Tibial nerve (tissue), 4 donors: Measurements from ENCODE around the gene FRYL. TPM values are rescaled to one million over a fixed set of nuclear protein-coding genes. Genes with fewer than 3 reads are reported as not detected.
"Not testable (repeated sequence)": the region's sequence is repeated elsewhere in the genome, so short reads cannot be mapped to it uniquely, and the experiment has no call there.

Experiments
- DNase-seq, 2 donors: peaks; one replicate each; pipeline ENCODE4 v3.0.0-alpha.2; 2019; ENCODE audit warnings: low spot score in 2 of 2
- H3K27ac ChIP-seq, 4 donors: fragments of 200-600 bp; sonication (generic) in 3 of 4; one replicate each; pipeline ENCODE4 v1.5.1; 2017 to 2019; ENCODE audit warnings: mild to moderate bottlenecking in 1 of 4
- H3K27me3 ChIP-seq, 2 donors: fragments of 200-600 bp; sonication (generic) in 1 of 2; one replicate each; pipeline versions ENCODE4 v1.5.1 to v1.6.0; 2017 to 2019
- H3K36me3 ChIP-seq, 3 donors: fragments of 200-600 bp; sonication (generic); one replicate each; pipeline ENCODE4 v1.5.1; 2018 to 2019
- H3K4me1 ChIP-seq, 4 donors: fragments of 200-600 bp; sonication (generic) in 3 of 4; one replicate each; pipeline ENCODE4 v1.5.1; 2017 to 2019
- H3K4me3 ChIP-seq, 4 donors: fragments of 200-600 bp; sonication (generic) in 3 of 4; one replicate each; pipeline ENCODE4 v1.5.1; 2017 to 2019; ENCODE audit warnings: mild to moderate bottlenecking in 1 of 4, moderate library complexity in 1 of 4
- H3K9me3 ChIP-seq, 4 donors: fragments of 200-600 bp; sonication (generic) in 3 of 4; one replicate each; pipeline ENCODE4 v1.5.1; 2017 to 2019
- CTCF ChIP-seq, 5 experiments: fragments of 200-600 bp in 3 of 5; fragments of 450-650 bp in 2 of 5; sonication (generic) in 3 of 5; IDR thresholded peaks; one replicate each; pipeline ENCODE4 v1.5.1; 2016 to 2019; ENCODE audit warnings: antibody characterized with exemption in 5 of 5, mild to moderate bottlenecking in 3 of 5, moderate library complexity in 2 of 5
- EP300 ChIP-seq, 2 donors: sonication (generic); formaldehyde crosslinking; IDR thresholded peaks; one replicate each; pipeline ENCODE4 v1.6.1; 2017; ENCODE audit warnings: antibody characterized with exemption in 2 of 2, mild to moderate bottlenecking in 1 of 2
- POLR2A ChIP-seq, 2 donors: fragments of 450-650 bp; IDR thresholded peaks; one replicate each; pipeline ENCODE4 v1.6.1; 2017; ENCODE audit warnings: antibody characterized with exemption in 2 of 2, mild to moderate bottlenecking in 2 of 2, moderate library complexity in 2 of 2
- WGBS, 2 donors: methylation state at CpG; one replicate each; pipeline ENCODE4 v1.1.5; 2018; 5-methylcytosine and 5-hydroxymethylcytosine counted together
- total RNA-seq, 4 donors: library from RNA; depleted of rRNA; stranded (reverse); fragments of >200 nt; gene quantifications; one replicate each; pipeline ENCODE4 v1.1.0, GENCODE V29; 2016

Gene FRYL
- total RNA-seq, 4 donors from 2014 or later: 88.3 to 122 (median 99.7) TPM

DNA sequence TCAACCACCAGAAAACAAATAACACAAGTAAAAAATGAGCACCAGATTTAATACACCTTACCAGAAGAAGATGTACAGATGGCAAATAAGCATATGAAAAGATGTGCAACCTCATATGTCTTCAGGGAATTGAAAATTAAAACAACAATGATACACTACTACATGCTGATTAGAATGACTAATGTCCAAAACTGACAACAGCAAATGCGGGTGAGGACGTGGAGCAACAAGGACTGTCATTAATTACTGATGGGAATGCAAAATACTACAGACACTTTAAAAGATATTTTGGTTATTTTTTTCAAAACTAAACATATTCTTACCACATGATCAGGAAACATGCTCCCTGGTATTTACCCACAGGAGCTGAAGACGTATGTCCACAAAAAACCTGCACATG lies 140.3 kb downstream of the FRYL start:
- no peaks in the 10 kb centered on the region for H3K9me3 ChIP-seq
- H3K27ac ChIP-seq: peak overlapping the region in 1 of 4 donors; percentile 37
- WGBS, 2 donors: 69 to 73% methylated on average over 3 of the region's 3 CpGs
- TF ChIP-seq EP300 (IDR thresholded peaks at IDR 0.05): no peak
- TF ChIP-seq CTCF (IDR thresholded peaks at IDR 0.05): no peak
- TF ChIP-seq POLR2A (IDR thresholded peaks at IDR 0.05): no peak
- peaks cover 0 to 55% (median 23%) of the 10 kb centered on the region in 4 donors for H3K4me1 ChIP-seq
- H3K4me3 ChIP-seq: no peak overlapping the region
- no peaks in the 10 kb centered on the region for H3K27me3 ChIP-seq
- no peak for DNase-seq
- no peaks in the 10 kb centered on the region for H3K36me3 ChIP-seq

DNA sequence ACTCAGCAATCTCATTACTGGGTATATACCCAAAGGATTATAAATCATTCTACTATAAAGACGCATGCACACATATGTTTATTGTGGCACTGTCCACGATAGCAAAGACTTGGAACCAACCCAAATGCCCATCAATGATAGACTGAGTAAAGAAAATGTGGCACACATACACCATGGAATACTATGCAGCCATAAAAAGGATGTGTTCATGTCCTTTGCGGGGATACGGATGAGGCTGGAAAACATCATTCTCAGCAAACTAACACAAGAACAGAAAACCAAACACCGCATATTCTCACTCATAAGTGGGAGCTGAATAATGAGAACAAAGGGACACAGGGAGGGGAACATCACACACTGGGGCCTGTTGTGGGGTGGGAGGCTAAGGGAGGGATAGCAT lies 141.5 kb downstream of the FRYL start:
- WGBS, 2 donors: 90 to 91% methylated on average over 5 of the region's 5 CpGs
- H3K27me3 ChIP-seq, H3K36me3 ChIP-seq, H3K27ac ChIP-seq, DNase-seq, H3K9me3 ChIP-seq, H3K4me3 ChIP-seq: not testable (repeated sequence)
- H3K4me1 ChIP-seq: peaks cover 0 to 54% (median 23%) of the 10 kb centered on the region in 4 donors

GRCh38 chr4:48636911-48637310 lies 143.2 kb downstream of the FRYL start:
- H3K27ac ChIP-seq: peak overlapping the region in 1 of 4 donors; percentile 29
- H3K4me1 ChIP-seq: peaks cover 0 to 39% (median 18%) of the 10 kb centered on the region in 4 donors
- no peaks in the 10 kb centered on the region for H3K36me3 ChIP-seq
- H3K9me3 ChIP-seq: no peaks in the 10 kb centered on the region
- TF ChIP-seq EP300 (IDR thresholded peaks at IDR 0.05) (no peak), POLR2A (IDR thresholded peaks at IDR 0.05) (no peak), CTCF (IDR thresholded peaks at IDR 0.05) (no peak)
- no peaks in the 10 kb centered on the region for H3K27me3 ChIP-seq
- H3K4me3 ChIP-seq: no peak overlapping the region
- DNase-seq: no peak
- WGBS, 2 donors: 67 to 74% methylated on average over 1 of the region's 1 CpG

- DNase-seq: no peak
- Histone ChIP-seq H3K36me3 (no peaks in the 10 kb centered on the region), H3K4me1 (peaks cover 0 to 31% (median 17%) of the 10 kb centered on the region in 4 donors), H3K4me3 (no peak overlapping the region), H3K27me3 (no peaks in the 10 kb centered on the region), H3K9me3 (no peaks in the 10 kb centered on the region), H3K27ac (peak overlapping the region in 2 of 4 donors; percentile 8 to 58)
- TF ChIP-seq POLR2A (IDR thresholded peaks at IDR 0.05) (no peak), EP300 (IDR thresholded peaks at IDR 0.05) (no peak), CTCF (IDR thresholded peaks at IDR 0.05) (no peak)
- WGBS, 2 donors: 18 to 19% methylated on average over 2 of the region's 2 CpGs
These were observed 144.1 kb downstream of the FRYL start for GRCh38 chr4:48635980-48636379.

DNA sequence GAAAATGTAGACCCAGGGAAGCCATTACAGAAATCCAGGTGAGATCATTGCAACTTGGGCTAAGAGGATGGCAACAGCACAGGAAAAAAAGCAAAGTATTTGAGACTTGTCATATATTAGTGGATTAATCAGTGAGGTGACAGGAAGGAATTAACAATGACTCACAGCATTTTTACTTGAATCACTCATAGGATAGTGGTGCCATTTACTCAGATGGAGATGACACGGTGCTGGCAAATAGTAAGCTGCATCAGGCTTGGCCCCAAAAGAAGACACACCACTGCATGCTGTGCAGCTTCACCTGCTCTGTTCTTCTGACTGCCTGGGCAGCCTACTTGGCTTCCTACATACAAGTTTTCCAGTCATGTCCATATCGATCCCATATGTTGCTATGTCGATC lies 144.8 kb downstream of the FRYL start:
- TF ChIP-seq POLR2A (IDR thresholded peaks at IDR 0.05) (no peak), EP300 (IDR thresholded peaks at IDR 0.05) (no peak), CTCF (IDR thresholded peaks at IDR 0.05) (no peak)
- Histone ChIP-seq H3K27ac (peak overlapping the region in 2 of 4 donors; percentile 28 to 58), H3K4me1 (peaks cover 0 to 25% (median 14%) of the 10 kb centered on the region in 4 donors), H3K27me3 (no peaks in the 10 kb centered on the region), H3K4me3 (no peak overlapping the region), H3K9me3 (no peaks in the 10 kb centered on the region), H3K36me3 (no peaks in the 10 kb centered on the region)
- DNase-seq: no peak
- 80 to 91% methylated on average over 3 of the region's 3 CpGs for WGBS, 2 donors
